ENCODE results near the gene ZNF740.

- TF ChIP-seq ZNF513 (tag by site-specific recombination; IDR thresholded peaks at IDR 0.05) (no peak), ZNF398 (tag by site-specific recombination; IDR thresholded peaks at IDR 0.05) (no peak), ZNF19 (tag by site-specific recombination; IDR thresholded peaks at IDR 0.05; ENCODE audit: low read depth) (no peak), CTCF (tag by site-specific recombination; IDR thresholded peaks at IDR 0.05) (no peak), TSHZ1 (tag by site-specific recombination; IDR thresholded peaks at IDR 0.05; ENCODE audit: borderline replicate concordance) (no peak), ZNF148 (tag by site-specific recombination; IDR thresholded peaks at IDR 0.05; ENCODE audit: borderline replicate concordance) (no peak), ZFP69B (tag by site-specific recombination; IDR thresholded peaks at IDR 0.05) (no peak), ZNF416 (tag by site-specific recombination; IDR thresholded peaks at IDR 0.05) (no peak), ZNF140 (tag by site-specific recombination; IDR thresholded peaks at IDR 0.05) (no peak), ZNF155 (tag by site-specific recombination; IDR thresholded peaks at IDR 0.05) (no peak), ZSCAN5A (tag by site-specific recombination; IDR thresholded peaks at IDR 0.05) (no peak), REST (tag by site-specific recombination; IDR thresholded peaks at IDR 0.05) (no peak)
Observed at GRCh38 chr12:53227341-53227740, 46.8 kb downstream of the ZNF740 start.
